ENCODE data around the gene BBS9.

The BBS9 gene

GRCh38 chr7:33191340-33191739 is 62.0 kb downstream of the BBS9 start:
- H3K4me3 ChIP-seq (replicated peaks; ENCODE audit: low read depth, low read length) = no peak overlapping the region
- no peak for TF ChIP-seq CTCF (IDR thresholded peaks at IDR 0.05; ENCODE audit: low read depth, low read length, missing control alignments)
- no peak for DNase-seq (ENCODE audit: extremely low read depth, low read depth)

GRCh38 chr7:33192695-33193291 is 63.4 kb downstream of the BBS9 start:
- DNase-seq (ENCODE audit: extremely low read depth, low read depth) = no peak
- no peak overlapping the region for H3K4me3 ChIP-seq (replicated peaks; ENCODE audit: low read depth, low read length)
- no peak for TF ChIP-seq CTCF (IDR thresholded peaks at IDR 0.05; ENCODE audit: low read depth, low read length, missing control alignments)

GRCh38 chr7:33193308-33193864 is 64.0 kb downstream of the BBS9 start:
- DNase-seq (ENCODE audit: extremely low read depth, low read depth) = no peak
- no peak for TF ChIP-seq CTCF (IDR thresholded peaks at IDR 0.05; ENCODE audit: low read depth, low read length, missing control alignments)
- H3K4me3 ChIP-seq (replicated peaks; ENCODE audit: low read depth, low read length) = no peak overlapping the region

- DNase-seq (ENCODE audit: extremely low read depth, low read depth) = no peak
- H3K4me3 ChIP-seq (replicated peaks; ENCODE audit: low read depth, low read length) = no peak overlapping the region
- TF ChIP-seq CTCF (IDR thresholded peaks at IDR 0.05; ENCODE audit: low read depth, low read length, missing control alignments) = no peak
Measured at GRCh38 chr7:33195264-33195663, 65.9 kb downstream of the BBS9 start.

- no peak for TF ChIP-seq CTCF (IDR thresholded peaks at IDR 0.05; ENCODE audit: low read depth, low read length, missing control alignments)
- H3K4me3 ChIP-seq (replicated peaks; ENCODE audit: low read depth, low read length) = no peak overlapping the region
- DNase-seq (ENCODE audit: extremely low read depth, low read depth) = no peak
Measured at GRCh38 chr7:33196221-33196620, 66.9 kb downstream of the BBS9 start.

- no peak for TF ChIP-seq CTCF (IDR thresholded peaks at IDR 0.05; ENCODE audit: low read depth, low read length, missing control alignments)
Measured at GRCh38 chr7:33200282-33200681, 70.9 kb downstream of the BBS9 start.

GRCh38 chr7:33201821-33202220 is 72.5 kb downstream of the BBS9 start:
- H3K4me3 ChIP-seq (replicated peaks; ENCODE audit: low read depth, low read length) = no peak overlapping the region
- DNase-seq (ENCODE audit: extremely low read depth, low read depth) = no peak
- TF ChIP-seq CTCF (IDR thresholded peaks at IDR 0.05; ENCODE audit: low read depth, low read length, missing control alignments) = no peak

More at GRCh38 chr7:33200282-33200681, 70.9 kb downstream of the BBS9 start:
- no peak overlapping the region for H3K4me3 ChIP-seq (replicated peaks; ENCODE audit: low read depth, low read length)
- DNase-seq (ENCODE audit: extremely low read depth, low read depth) = no peak

Measured in HFF-Myc (cell line).